ENCODE data around the gene PRSS36. TPM values are rescaled to one million over a fixed set of nuclear protein-coding genes. Genes with fewer than 3 reads are reported as not detected.

PRSS36 gene
- total RNA-seq, 4 donors from 2014 or later = 1.0 to 8.1 (median 3.7) TPM; not detected in 1

GRCh38 chr16:31120129-31120528 lies 29.7 kb downstream of the PRSS36 start:
- peaks cover 0 to 61% of the 10 kb centered on the region in 2 donors for H3K36me3 ChIP-seq
- no peaks in the 10 kb centered on the region for H3K27me3 ChIP-seq
- intact Hi-C loops (cut with DNase I; ENCODE audit: low total_unique reads) = no loop called here
- TF ChIP-seq POLR2A (IDR thresholded peaks at IDR 0.05) (no peak), CTCF (IDR thresholded peaks at IDR 0.05 in 4 of 5, conservative IDR thresholded peaks at IDR 0.05 in 1 of 5) (no peak)
- in situ Hi-C loops (cut with MboI; ENCODE audit: low sequenced_read_pairs in 4 of 4) = no loop called here
- no peak for DNase-seq
- H3K4me1 ChIP-seq = peaks cover 19% of the 10 kb centered on the region in 2 donors
- no peak overlapping the region for H3K4me3 ChIP-seq
- no peaks in the 10 kb centered on the region for H3K9me3 ChIP-seq
- peak overlapping the region; percentile 88 to 100 (median 96) for H3K27ac ChIP-seq
- ATAC-seq = no peak

GRCh38 chr16:31118223-31119155 lies 31.4 kb downstream of the PRSS36 start:
- Histone ChIP-seq H3K36me3 (peaks cover 0 to 45% of the 10 kb centered on the region in 2 donors), H3K27me3 (no peaks in the 10 kb centered on the region), H3K9me3 (no peaks in the 10 kb centered on the region), H3K27ac (peak overlapping the region; percentile 88 to 100 (median 96)), H3K4me1 (peaks cover 23% of the 10 kb centered on the region in 2 donors), H3K4me3 (peak overlapping the region; percentile 69 to 82 (median 71))
- in situ Hi-C loops (cut with MboI; ENCODE audit: low sequenced_read_pairs in 4 of 4) = no loop called here
- ATAC-seq (peak; percentile 44 to 46), DNase-seq (peak in 1 of 2 donors; percentile 37)
- intact Hi-C loops (cut with DNase I; ENCODE audit: low total_unique reads) = loop anchor here (1.0 kb wide), 2 partner anchors 20 to 24 kb away; no protein-coding TSS in a partner anchor
- TF ChIP-seq POLR2A (IDR thresholded peaks at IDR 0.05) (no peak), CTCF (IDR thresholded peaks at IDR 0.05 in 4 of 5, conservative IDR thresholded peaks at IDR 0.05 in 1 of 5) (no peak)

DNA sequence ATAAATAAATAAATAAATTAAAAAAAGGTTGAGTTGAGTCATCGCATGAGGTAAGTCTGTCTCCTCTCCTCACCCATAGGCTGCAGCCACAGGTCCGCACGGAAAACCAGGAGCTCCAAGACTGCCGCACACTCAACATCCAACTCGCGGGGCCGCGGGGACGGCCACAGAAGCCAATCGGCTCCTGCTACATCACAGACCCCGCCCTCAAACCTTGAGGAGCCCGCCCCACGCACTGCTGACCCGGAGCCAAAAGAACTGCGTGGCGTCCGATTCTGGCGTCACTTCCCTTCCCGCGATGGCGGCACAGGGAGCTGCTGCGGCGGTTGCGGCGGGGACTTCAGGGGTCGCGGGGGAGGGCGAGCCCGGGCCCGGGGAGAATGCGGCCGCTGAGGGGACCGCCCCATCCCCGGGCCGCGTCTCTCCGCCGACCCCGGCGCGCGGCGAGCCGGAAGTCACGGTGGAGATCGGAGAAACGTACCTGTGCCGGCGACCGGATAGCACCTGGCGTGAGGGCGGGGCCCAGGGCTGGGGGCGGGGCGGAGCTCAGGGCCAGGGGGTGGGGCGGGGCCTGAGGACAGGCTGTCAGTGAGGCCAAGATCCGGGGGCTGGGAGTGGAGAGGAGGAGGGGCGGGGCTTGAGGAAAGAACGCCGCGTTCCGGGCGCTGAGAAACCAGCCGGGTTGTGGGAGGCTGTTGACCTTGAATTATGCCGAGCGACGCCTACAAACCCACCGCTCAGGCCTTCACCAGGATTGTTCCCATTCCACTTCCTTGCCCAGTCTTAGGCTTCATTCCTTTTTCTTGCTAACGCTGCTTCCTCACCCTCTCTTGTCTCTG lies 32.3 kb downstream of the PRSS36 start, which contains the start of gene KAT8:
TSS of gene KAT8 (plus strand) at position 281 of the 839 bp plus-strand sequence. CDS start at position 299, 18 bp downstream.
- ATAC-seq (peak; percentile 82 to 92), DNase-seq (peak; percentile 98)
- TF ChIP-seq POLR2A (IDR thresholded peaks at IDR 0.05) (peak; percentile 90 to 93), CTCF (IDR thresholded peaks at IDR 0.05 in 4 of 5, conservative IDR thresholded peaks at IDR 0.05 in 1 of 5) (no peak)
- Histone ChIP-seq H3K27ac (peak within 1 kb of the TSS; percentile 88 to 100 (median 96)), H3K36me3 (peaks cover 0 to 38% of the 10 kb centered on the region in 2 donors), H3K9me3 (no peaks in the 10 kb centered on the region), H3K27me3 (no peaks in the 10 kb centered on the region), H3K4me3 (peak within 1 kb of the TSS; percentile 69 to 82 (median 71)), H3K4me1 (peaks cover 32% of the 10 kb centered on the region in 2 donors)
- intact Hi-C loops (cut with DNase I; ENCODE audit: low total_unique reads) (loop anchor here (1.0 kb wide), 2 partner anchors 21 to 25 kb away; no protein-coding TSS in a partner anchor), in situ Hi-C loops (cut with MboI; ENCODE audit: low sequenced_read_pairs in 4 of 4) (no loop called here)

GRCh38 chr16:31114468-31114867 lies 35.4 kb downstream of the PRSS36 start:
- H3K4me3 ChIP-seq = no peak overlapping the region
- peak overlapping the region; percentile 66 to 96 (median 84) for H3K27ac ChIP-seq
- H3K4me1 ChIP-seq = peaks cover 47 to 52% of the 10 kb centered on the region in 2 donors
- no peak for TF ChIP-seq POLR2A (IDR thresholded peaks at IDR 0.05)
- TF ChIP-seq CTCF (IDR thresholded peaks at IDR 0.05 in 4 of 5, conservative IDR thresholded peaks at IDR 0.05 in 1 of 5) = no peak
- in situ Hi-C loops (cut with MboI; ENCODE audit: low sequenced_read_pairs in 4 of 4) = no loop called here
- ATAC-seq (no peak), DNase-seq (no peak)
- H3K9me3 ChIP-seq = no peaks in the 10 kb centered on the region
- intact Hi-C loops (cut with DNase I; ENCODE audit: low total_unique reads) = no loop called here
- no peaks in the 10 kb centered on the region for H3K27me3 ChIP-seq
- H3K36me3 ChIP-seq = peaks cover 0 to 36% of the 10 kb centered on the region in 2 donors

Measured in gastrocnemius medialis (tissue), 4 donors.